Measurements from ENCODE around the gene ABLIM1.

ABLIM1 gene

DNA sequence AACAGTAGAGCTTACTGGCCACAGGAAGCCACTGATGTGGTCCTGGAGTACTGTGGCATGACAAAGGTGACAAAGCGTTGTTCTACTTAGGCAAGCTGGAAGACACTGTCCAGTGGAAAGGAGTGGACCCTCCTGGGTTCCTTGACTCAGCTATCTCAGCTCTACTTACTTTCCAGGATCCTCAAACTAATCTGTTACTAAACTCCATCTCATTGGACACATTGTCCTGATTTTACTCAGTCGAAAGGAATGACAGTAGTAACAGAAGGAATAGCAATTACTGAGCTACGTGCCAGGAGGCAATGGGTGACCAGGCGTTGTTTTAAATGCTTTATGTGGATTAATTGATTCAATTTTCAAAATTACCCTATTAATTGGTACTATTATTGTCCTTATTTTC is 41.6 kb downstream of the ABLIM1 start:
- no peak for DNase-seq

DNA sequence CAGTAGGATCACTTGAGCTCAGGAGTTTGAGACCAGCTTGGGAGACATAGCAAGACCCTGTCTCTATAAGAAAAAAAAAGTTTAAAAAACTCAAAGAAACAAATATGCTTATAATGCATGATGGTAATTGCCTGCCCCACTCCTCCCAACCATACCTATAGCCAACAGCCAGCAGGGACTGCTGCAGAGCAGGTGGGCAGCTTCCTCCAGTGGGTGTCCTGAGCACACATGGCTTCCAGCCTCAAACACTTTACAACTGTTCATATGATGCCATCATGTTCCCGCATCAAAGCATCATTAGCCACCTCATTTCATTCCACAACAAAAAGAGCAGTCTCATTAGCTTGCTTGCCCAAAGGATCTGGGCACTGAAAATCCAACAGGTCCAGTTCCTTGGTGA is 42.0 kb downstream of the ABLIM1 start:
- DNase-seq: no peak

DNA sequence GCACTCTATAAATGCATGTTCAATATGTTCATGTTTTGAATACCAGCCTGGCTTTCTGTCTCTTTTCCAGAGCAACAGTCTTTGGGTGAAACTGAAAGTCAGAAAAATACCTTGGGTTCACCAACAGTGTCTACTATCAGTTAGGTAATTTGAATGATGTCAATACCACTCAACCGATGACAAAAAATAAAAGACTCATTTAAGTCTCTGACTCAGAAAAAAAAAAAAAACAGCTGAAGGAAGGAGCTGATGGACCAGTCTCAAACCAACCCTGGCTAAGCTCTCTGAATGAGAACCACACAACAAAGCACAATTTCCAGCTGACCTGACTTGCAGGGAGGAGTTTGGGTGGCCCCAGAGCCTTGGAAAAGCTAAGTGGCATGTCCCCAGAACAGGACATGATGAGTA is 42.5 kb downstream of the ABLIM1 start:
- DNase-seq: no peak

DNA sequence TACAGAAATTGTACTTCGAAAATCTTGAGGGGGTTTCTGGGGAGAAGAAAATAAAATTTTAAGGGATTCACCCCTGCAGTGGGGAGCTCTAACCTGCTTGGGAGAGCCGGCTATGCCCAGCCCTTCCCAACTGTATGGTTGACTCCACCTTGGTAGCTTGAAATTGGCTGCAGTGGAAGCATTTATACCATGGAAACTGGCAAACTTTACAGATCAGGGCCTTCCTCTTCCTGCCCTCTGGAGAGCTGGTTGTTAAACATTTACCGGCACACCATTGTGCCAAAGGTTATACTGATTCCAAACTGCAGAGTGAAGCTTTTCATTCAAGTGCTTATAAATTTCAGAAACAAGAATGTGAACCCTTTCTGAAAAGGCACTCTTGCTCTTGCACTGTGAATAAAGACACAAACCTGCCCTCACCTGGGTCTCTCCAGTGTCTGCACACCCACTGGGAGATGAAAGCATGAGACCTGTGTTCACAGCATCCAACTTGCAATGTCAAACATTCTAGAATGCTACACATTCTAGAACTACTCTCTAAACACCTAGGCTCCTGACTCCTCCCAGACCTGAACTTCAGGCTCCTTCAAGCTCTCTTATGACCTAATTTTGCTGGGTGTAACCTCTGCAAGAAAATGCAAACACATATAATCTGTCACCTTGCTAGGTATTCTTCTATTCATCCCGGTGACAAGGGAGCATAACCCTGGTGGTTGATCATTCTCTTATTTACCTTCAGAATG is 44.7 kb downstream of the ABLIM1 start:
- no peak for DNase-seq

- DNase-seq: no peak
These were observed 46.5 kb downstream of the ABLIM1 start for GRCh38 chr10:114611617-114612016.

GRCh38 chr10:114609518-114610426 is 48.3 kb downstream of the ABLIM1 start:
- DNase-seq: no peak

GRCh38 chr10:114607358-114607998 is 50.6 kb downstream of the ABLIM1 start:
- no peak for DNase-seq

GRCh38 chr10:114605155-114605797 is 52.8 kb downstream of the ABLIM1 start:
- no peak for DNase-seq

GRCh38 chr10:114604357-114605130 is 53.5 kb downstream of the ABLIM1 start:
- DNase-seq: no peak

DNA sequence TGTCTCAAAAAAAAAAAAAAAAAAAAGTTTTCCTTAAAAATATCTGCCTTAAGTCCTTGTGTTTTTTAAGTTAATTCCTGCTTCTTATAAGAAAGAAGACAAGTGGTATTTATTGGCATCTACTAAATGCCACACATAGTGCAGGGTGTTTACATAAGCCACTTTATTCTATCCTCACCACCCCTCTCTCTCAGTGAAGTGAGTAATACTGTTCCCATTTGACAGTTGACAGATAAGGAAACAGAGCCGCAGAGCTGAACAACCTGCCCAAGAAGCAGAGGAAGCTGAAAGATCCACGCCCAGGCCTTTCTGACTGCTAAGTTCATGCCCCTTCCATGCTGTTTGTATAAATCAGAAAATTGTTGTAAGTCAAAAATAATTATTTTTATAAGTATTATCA is 54.1 kb downstream of the ABLIM1 start:
- DNase-seq: no peak

GRCh38 chr10:114603303-114603702 is 54.8 kb downstream of the ABLIM1 start:
- no peak for DNase-seq

DNA sequence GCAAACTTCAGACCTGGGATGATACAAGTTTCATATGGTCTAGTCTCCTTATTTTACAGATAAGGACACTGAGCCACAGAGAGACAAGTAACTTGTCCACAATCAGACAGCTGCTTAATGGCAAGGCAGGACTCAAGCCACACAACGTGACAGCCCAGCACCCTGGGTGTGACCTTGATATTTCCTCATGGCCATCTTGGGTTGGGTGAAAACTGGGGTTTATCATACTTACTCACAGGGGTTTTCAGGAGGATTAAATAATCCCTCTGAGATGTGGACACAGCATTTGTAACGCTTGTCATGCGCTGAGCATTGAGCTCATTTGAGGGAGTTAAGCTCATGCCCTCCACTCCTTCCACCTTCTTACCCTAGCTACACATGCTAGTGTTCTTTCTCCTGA is 58.0 kb downstream of the ABLIM1 start:
- DNase-seq: no peak

DNA sequence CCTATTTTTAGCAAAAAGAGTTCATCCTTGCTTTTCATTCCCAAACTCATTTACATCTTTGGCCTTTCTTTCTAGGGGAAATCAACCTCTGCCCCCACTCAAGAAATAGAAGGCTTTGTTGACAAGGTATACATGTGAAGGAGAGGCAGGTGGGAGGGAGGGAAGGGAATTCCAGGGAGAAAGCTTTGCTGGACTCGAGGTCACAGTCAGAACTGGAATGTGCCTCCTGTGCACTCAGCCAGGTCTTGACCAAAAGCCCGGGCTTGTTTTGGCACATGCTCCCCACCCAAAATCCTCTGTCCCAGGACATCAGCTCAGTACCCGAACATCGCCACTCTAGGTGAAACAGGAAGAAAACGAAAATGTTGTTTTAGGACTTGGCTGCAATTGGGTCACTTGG is 61.3 kb downstream of the ABLIM1 start:
- no peak for DNase-seq

DNA sequence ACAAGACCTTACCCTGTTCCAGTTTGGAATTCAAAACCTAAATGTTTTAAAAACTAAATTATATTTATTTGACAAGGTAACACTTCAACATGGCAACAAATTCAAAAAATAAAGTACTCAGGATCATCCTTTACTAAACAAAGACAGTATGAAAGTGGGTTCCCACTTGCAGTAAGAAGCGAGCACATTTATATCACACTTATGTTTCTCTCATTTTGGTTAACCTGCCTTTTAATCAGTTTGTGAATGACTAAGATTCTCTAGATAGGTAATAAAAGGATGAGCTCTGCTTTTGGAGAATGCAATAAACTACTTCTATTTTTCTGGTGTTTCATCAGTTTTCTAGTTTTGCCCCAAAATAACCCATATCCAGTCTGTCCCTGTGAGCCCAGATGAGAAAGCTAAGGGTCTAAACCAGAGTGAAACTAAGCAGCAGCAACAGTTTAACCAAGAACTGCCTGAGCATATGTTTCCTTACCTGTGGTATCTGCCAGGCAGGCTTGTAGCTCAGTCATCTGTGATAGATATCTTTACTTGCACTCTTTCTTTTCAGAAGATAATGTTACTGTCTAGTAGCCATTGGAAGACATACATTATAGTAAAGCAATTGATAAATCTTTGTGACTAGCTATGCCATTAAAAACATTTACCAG is 64.1 kb downstream of the ABLIM1 start:
- DNase-seq: no peak

- DNase-seq: no peak
These were observed 64.8 kb downstream of the ABLIM1 start for GRCh38 chr10:114593240-114593792.

GRCh38 chr10:114590993-114591392 is 67.1 kb downstream of the ABLIM1 start:
- DNase-seq: no peak

DNA sequence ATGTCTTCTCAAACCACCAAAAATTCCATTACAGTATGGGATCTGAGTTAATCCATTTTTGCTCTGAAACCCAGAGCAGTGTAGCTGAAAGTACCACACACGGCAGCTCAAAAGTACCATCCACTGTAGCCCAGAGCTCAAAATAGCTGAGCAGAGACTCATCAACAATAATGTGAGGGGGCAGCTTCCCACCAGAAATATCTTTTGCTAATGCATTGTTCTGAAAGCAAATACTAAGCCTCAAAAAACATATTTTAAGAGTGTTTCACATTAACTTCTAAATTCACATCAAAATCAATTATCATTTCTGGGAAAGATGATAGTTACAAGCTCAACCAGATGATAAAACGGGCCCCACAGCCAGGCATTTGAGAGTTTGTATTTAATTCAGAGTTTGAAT is 73.7 kb downstream of the ABLIM1 start:
- DNase-seq: no peak

GRCh38 chr10:114581071-114581470 is 77.0 kb downstream of the ABLIM1 start:
- DNase-seq: no peak

- DNase-seq: no peak
These were observed 80.9 kb downstream of the ABLIM1 start for GRCh38 chr10:114577133-114577532.

DNA sequence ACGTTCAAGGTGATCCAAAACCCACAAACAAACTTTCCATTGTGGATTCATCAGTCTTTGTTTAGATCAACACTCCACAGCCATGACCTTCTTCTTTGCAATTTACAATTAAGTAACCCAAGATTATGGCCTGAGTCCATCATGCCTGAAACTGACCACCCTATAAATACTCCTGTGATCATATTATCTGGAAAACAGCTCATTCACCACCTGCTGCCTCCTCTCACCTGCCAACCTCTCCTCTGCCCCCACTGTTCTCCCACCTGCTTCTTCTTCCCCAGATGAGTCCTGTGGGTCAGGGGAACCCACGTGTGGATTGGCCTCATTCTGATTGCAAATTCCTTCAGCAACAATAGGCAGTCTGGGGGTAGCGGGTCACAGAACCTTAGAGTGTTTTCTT is 81.4 kb downstream of the ABLIM1 start:
- no peak for DNase-seq

DNA sequence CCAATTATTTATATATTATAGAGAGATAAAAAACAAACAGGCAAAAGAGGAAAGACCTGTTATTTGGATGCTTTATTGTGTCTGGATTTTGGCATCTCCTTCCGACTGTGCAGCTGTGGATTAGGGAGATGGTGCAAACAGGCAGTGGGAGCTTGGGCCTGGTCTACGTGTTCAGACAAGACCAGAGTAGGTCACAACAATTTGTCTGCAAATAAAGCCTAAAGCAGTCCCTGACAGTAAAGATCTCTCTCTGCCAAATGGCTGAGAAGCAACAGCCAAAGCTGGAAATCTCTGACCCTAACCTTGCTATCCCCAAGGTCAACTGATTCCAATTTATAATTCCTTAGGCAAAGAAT is 82.0 kb downstream of the ABLIM1 start:
- no peak for DNase-seq
